Thoracic aorta endothelial cell (primary cell): Measurements from ENCODE around the gene ARHGAP36. TPM values are rescaled to one million over a fixed set of nuclear protein-coding genes. Genes with fewer than 3 reads are reported as not detected.

Experiments used
- total RNA-seq: library from RNA; depleted of rRNA; stranded (reverse); fragments of >200 nt; gene quantifications from 2 replicates; pipeline ENCODE4 v1.2.3, GENCODE V29; 2012

ARHGAP36 gene, protein sequence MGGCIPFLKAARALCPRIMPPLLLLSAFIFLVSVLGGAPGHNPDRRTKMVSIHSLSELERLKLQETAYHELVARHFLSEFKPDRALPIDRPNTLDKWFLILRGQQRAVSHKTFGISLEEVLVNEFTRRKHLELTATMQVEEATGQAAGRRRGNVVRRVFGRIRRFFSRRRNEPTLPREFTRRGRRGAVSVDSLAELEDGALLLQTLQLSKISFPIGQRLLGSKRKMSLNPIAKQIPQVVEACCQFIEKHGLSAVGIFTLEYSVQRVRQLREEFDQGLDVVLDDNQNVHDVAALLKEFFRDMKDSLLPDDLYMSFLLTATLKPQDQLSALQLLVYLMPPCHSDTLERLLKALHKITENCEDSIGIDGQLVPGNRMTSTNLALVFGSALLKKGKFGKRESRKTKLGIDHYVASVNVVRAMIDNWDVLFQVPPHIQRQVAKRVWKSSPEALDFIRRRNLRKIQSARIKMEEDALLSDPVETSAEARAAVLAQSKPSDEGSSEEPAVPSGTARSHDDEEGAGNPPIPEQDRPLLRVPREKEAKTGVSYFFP
- total RNA-seq: under 0.01 TPM in 1 of 2 replicates, not detected in the other

DNA sequence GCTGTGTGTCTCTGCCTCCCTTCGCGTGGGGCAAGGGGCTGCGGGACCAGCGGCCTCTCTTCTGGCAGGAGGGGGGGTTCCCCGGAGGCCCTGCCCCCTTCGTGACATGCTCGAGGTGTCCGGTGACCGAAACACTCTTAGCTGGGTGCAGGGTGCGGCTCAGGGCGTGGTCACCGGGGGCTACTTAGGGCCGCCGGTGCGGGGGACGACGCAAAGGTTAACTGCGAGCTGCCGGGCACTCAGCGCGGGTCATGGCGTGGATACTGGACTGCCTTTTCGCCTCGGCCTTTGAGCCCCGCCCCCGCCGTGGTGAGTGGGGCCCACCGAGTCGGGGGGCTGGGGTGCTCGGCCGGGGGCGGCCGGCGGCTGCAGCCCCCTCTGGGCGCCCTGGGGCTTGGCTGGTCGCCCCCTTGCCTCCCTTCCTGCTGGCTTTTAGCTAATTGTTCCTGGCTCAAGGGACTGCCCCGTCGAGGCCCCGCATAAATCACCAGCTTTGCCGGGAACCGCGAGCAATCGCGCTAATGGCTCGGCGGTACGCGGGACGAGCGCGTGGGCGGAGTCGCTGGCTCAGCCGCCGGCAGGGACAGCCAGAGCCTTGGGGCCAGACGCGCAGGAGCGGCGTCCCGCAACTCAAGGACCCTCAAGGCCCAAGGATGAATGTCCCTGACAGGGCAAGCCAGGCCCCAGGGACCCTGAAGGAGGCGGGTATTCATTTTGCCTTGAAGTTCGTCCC lies at the start of gene ARHGAP36:
ARHGAP36 (plus strand) TSS at position 211 of the 733 bp plus-strand sequence. CDS start 23,320 bp downstream, outside the sequence.

Other genes starting within 250 kb of the ARHGAP36 start
- gene ENOX2, start 155.1 kb upstream of the ARHGAP36 start, total RNA-seq: 13.7 and 17.3 TPM in 2 replicates
- gene IGSF1, start 231.0 kb downstream of the ARHGAP36 start, total RNA-seq: not detected in 2 replicates